Mesenchymal stem cell (in vitro differentiated cells and primary cell): ENCODE results near the gene SLC22A31.
"Not testable (repeated sequence)": the region's sequence is repeated elsewhere in the genome, so short reads cannot be mapped to it uniquely, and the experiment has no call there.

Experiments
- DNase-seq: peaks from one replicate; pipeline ENCODE4 v3.0.0-alpha.2; 2013
- H2AFZ ChIP-seq: one replicate; pipeline ENCODE4 v1.6.1; 2013; ENCODE audit warnings: low read depth, mild to moderate bottlenecking, control low read depth, inconsistent platforms, low read length, moderate library complexity
- H2AK5ac ChIP-seq: 2 replicates; pipeline ENCODE4 v1.6.1; 2013; ENCODE audit warnings: low read length, moderate library complexity, mild to moderate bottlenecking, inconsistent platforms; ENCODE audit not compliant: severe bottlenecking
- H2BK120ac ChIP-seq: one replicate; pipeline ENCODE4 v1.6.1; 2013; ENCODE audit warnings: low read depth, mild to moderate bottlenecking, inconsistent platforms, low read length, moderate library complexity
- H2BK12ac ChIP-seq, 2 experiments: one replicate each; pipeline ENCODE4 v1.6.1; 2013; ENCODE audit warnings: inconsistent platforms in 2 of 2, low read length in 2 of 2, mild to moderate bottlenecking in 2 of 2, moderate library complexity in 2 of 2, control low read depth in 1 of 2
- H2BK15ac ChIP-seq: one replicate; pipeline ENCODE4 v1.6.1; 2013; ENCODE audit warnings: mild to moderate bottlenecking, low read depth, inconsistent platforms; ENCODE audit not compliant: poor library complexity, severe bottlenecking
- H2BK5ac ChIP-seq: 2 replicates; pipeline ENCODE4 v1.6.1; 2013; ENCODE audit warnings: low read depth, mild to moderate bottlenecking, low read length, control low read depth, inconsistent platforms; ENCODE audit not compliant: poor library complexity, severe bottlenecking
- H3K14ac ChIP-seq, 2 experiments: one replicate each; pipeline ENCODE4 v1.6.1; 2013; ENCODE audit warnings: inconsistent platforms in 2 of 2, low read length in 2 of 2, control low read depth in 1 of 2, mild to moderate bottlenecking in 1 of 2, moderate library complexity in 1 of 2
- H3K18ac ChIP-seq, 2 experiments: one replicate each; pipeline ENCODE4 v1.6.1; 2013; ENCODE audit warnings: inconsistent platforms in 2 of 2, low read length in 2 of 2, control low read depth in 1 of 2, low read depth in 1 of 2, mild to moderate bottlenecking in 1 of 2
- H3K23ac ChIP-seq, 2 experiments: one replicate each; pipeline ENCODE4 v1.6.1; 2013; ENCODE audit warnings: inconsistent platforms in 2 of 2, low read length in 2 of 2, mild to moderate bottlenecking in 2 of 2, moderate library complexity in 2 of 2, control low read depth in 1 of 2
- H3K27ac ChIP-seq: 2 replicates; pipeline ENCODE4 v1.5.1; 2013; ENCODE audit warnings: mild to moderate bottlenecking, moderate library complexity, low read length, control low read depth, inconsistent platforms; ENCODE audit not compliant: poor library complexity, severe bottlenecking
- H3K27me3 ChIP-seq, 2 experiments: 2 replicates each; pipeline versions ENCODE4 v1.6.1 to v1.7.0; 2013; ENCODE audit warnings: low read length in 2 of 2, mild to moderate bottlenecking in 2 of 2, moderate library complexity in 2 of 2, control low read depth in 1 of 2, inconsistent platforms in 1 of 2; ENCODE audit not compliant: control insufficient read depth in 1 of 2, insufficient read depth in 1 of 2
- H3K36me3 ChIP-seq, 2 experiments: 2 replicates each; pipeline versions ENCODE4 v1.6.1 to v1.7.0; 2013; ENCODE audit warnings: low read length in 2 of 2, control low read depth in 1 of 2, inconsistent platforms in 1 of 2, low read depth in 1 of 2, mild to moderate bottlenecking in 1 of 2; ENCODE audit not compliant: insufficient read depth in 2 of 2, control insufficient read depth in 1 of 2
- H3K4ac ChIP-seq, 2 experiments: one replicate each; pipeline ENCODE4 v1.6.1; 2013; ENCODE audit warnings: inconsistent platforms in 2 of 2, low read length in 2 of 2, mild to moderate bottlenecking in 2 of 2, moderate library complexity in 2 of 2, control low read depth in 1 of 2, low read depth in 1 of 2
- H3K4me1 ChIP-seq: 2 replicates; pipeline ENCODE4 v1.6.1; 2013; ENCODE audit warnings: low read depth, low read length, control low read depth; ENCODE audit not compliant: control insufficient read depth, insufficient read depth
- H3K4me2 ChIP-seq: 2 replicates; pipeline ENCODE4 v1.6.1; 2013; ENCODE audit warnings: low read length, mild to moderate bottlenecking, inconsistent platforms; ENCODE audit not compliant: poor library complexity, severe bottlenecking
- H3K4me3 ChIP-seq, 2 experiments: 2 replicates each; pipeline versions ENCODE4 v1.5.1 to v1.7.0; 2013; ENCODE audit warnings: low read length in 2 of 2, mild to moderate bottlenecking in 2 of 2, control low read depth in 1 of 2, low read depth in 1 of 2; ENCODE audit not compliant: insufficient read depth in 1 of 2
- H3K79me1 ChIP-seq: replicated peaks from 2 replicates; pipeline ENCODE4 v1.6.1; 2013; ENCODE audit warnings: mild to moderate bottlenecking, control low read depth, low read length, inconsistent platforms; ENCODE audit not compliant: poor library complexity, severe bottlenecking
- H3K9ac ChIP-seq: 2 replicates; pipeline ENCODE4 v1.7.0; 2013; ENCODE audit warnings: mild to moderate bottlenecking, low read length, moderate library complexity
- H3K9me3 ChIP-seq: 2 replicates; pipeline ENCODE4 v1.7.0; 2013; ENCODE audit warnings: mild to moderate bottlenecking, low read length; ENCODE audit not compliant: control insufficient read depth
- H4K8ac ChIP-seq: one replicate; pipeline ENCODE4 v1.6.1; 2013; ENCODE audit warnings: inconsistent platforms, mild to moderate bottlenecking, low read length, moderate library complexity
- H4K91ac ChIP-seq: one replicate; pipeline ENCODE4 v1.6.1; 2013; ENCODE audit warnings: mild to moderate bottlenecking, low read length, inconsistent platforms
- WGBS: methylation state at CpG from one replicate; pipeline ENCODE4 v1.1.7; 2013; ENCODE audit warnings: mixed read lengths; 5-methylcytosine and 5-hydroxymethylcytosine counted together

Gene SLC22A31

GRCh38 chr16:89168381-89169189 lies 31.8 kb downstream of the SLC22A31 start:
- H3K4me3 ChIP-seq = no peak overlapping the region
- H3K27ac ChIP-seq = no peak overlapping the region
- H3K9me3 ChIP-seq = no peaks in the 10 kb centered on the region
- no peak overlapping the region for H4K8ac ChIP-seq
- H2BK5ac ChIP-seq = no peak overlapping the region
- no peak overlapping the region for H3K4me2 ChIP-seq
- H3K14ac ChIP-seq = no peak overlapping the region
- no peak overlapping the region for H2BK120ac ChIP-seq
- no peak overlapping the region for H4K91ac ChIP-seq
- no peaks in the 10 kb centered on the region for H3K36me3 ChIP-seq
- no peak for DNase-seq
- no peak overlapping the region for H2AK5ac ChIP-seq
- H2AFZ ChIP-seq = no peak overlapping the region
- H3K18ac ChIP-seq = no peak overlapping the region
- no peak overlapping the region for H2BK15ac ChIP-seq
- H3K4ac ChIP-seq = no peak overlapping the region
- no peaks in the 10 kb centered on the region for H3K79me1 ChIP-seq
- H3K4me1 ChIP-seq = peaks cover 21% of the 10 kb centered on the region
- no peak overlapping the region for H2BK12ac ChIP-seq
- H3K23ac ChIP-seq = no peak overlapping the region
- no peak overlapping the region for H3K9ac ChIP-seq
- WGBS = 81% methylated on average over 18 of the region's 23 CpGs
- peaks cover 33 to 63% of the 10 kb centered on the region in 2 experiments for H3K27me3 ChIP-seq

GRCh38 chr16:89167425-89167941 lies 32.9 kb downstream of the SLC22A31 start:
- WGBS = 25% methylated on average over 18 of the region's 18 CpGs
- H3K9me3 ChIP-seq = no peaks in the 10 kb centered on the region
- no peak overlapping the region for H3K23ac ChIP-seq
- H3K27me3 ChIP-seq = peaks cover 31 to 65% of the 10 kb centered on the region in 2 experiments
- H3K4me2 ChIP-seq = no peak overlapping the region
- peak overlapping the region; percentile 54 for H3K9ac ChIP-seq
- peak; percentile 75 for DNase-seq
- no peak overlapping the region for H3K27ac ChIP-seq
- peak overlapping the region in 1 of 2 experiments; percentile 83 for H3K14ac ChIP-seq
- no peak overlapping the region for H2BK5ac ChIP-seq
- peak overlapping the region; percentile 50 to 85 for H3K18ac ChIP-seq
- peak overlapping the region in 1 of 2 experiments; percentile 56 for H3K4me3 ChIP-seq
- no peaks in the 10 kb centered on the region for H3K79me1 ChIP-seq
- no peak overlapping the region for H2AK5ac ChIP-seq
- H4K8ac ChIP-seq = peak overlapping the region; percentile 91
- H3K36me3 ChIP-seq = no peaks in the 10 kb centered on the region
- peak overlapping the region in 1 of 2 experiments; percentile 75 for H2BK12ac ChIP-seq
- peak overlapping the region; percentile 85 for H2AFZ ChIP-seq
- peaks cover 21% of the 10 kb centered on the region for H3K4me1 ChIP-seq
- H2BK120ac ChIP-seq = no peak overlapping the region
- H4K91ac ChIP-seq = peak overlapping the region; percentile 55
- peak overlapping the region; percentile 7 to 64 for H3K4ac ChIP-seq
- no peak overlapping the region for H2BK15ac ChIP-seq

- peak overlapping the region; percentile 50 to 85 for H3K18ac ChIP-seq
- peak overlapping the region in 1 of 2 experiments; percentile 75 for H2BK12ac ChIP-seq
- no peaks in the 10 kb centered on the region for H3K9me3 ChIP-seq
- peak overlapping the region in 1 of 2 experiments; percentile 56 for H3K4me3 ChIP-seq
- H2BK5ac ChIP-seq = no peak overlapping the region
- H3K23ac ChIP-seq = no peak overlapping the region
- peak overlapping the region; percentile 85 for H2AFZ ChIP-seq
- peak overlapping the region; percentile 55 for H4K91ac ChIP-seq
- WGBS = 80% methylated on average over 14 of the region's 18 CpGs
- H3K27me3 ChIP-seq = peaks cover 28 to 65% of the 10 kb centered on the region in 2 experiments
- no peak overlapping the region for H2BK120ac ChIP-seq
- no peak overlapping the region for H2AK5ac ChIP-seq
- H4K8ac ChIP-seq = peak overlapping the region; percentile 91
- peaks cover 21% of the 10 kb centered on the region for H3K4me1 ChIP-seq
- no peak for DNase-seq
- H3K27ac ChIP-seq = no peak overlapping the region
- H3K4ac ChIP-seq = peak overlapping the region; percentile 7 to 64
- H3K4me2 ChIP-seq = no peak overlapping the region
- H2BK15ac ChIP-seq = no peak overlapping the region
- no peaks in the 10 kb centered on the region for H3K79me1 ChIP-seq
- H3K36me3 ChIP-seq = no peaks in the 10 kb centered on the region
- peak overlapping the region in 1 of 2 experiments; percentile 83 for H3K14ac ChIP-seq
- peak overlapping the region; percentile 54 for H3K9ac ChIP-seq
Observed at GRCh38 chr16:89166696-89167424, 33.5 kb downstream of the SLC22A31 start.

GRCh38 chr16:89165681-89165979 lies 34.7 kb downstream of the SLC22A31 start:
- not testable (repeated sequence) for H3K23ac ChIP-seq, DNase-seq, H4K8ac ChIP-seq, H3K4me2 ChIP-seq, H3K9me3 ChIP-seq, H3K4me3 ChIP-seq, H3K18ac ChIP-seq, H2BK12ac ChIP-seq, H2BK120ac ChIP-seq, H4K91ac ChIP-seq, H2AFZ ChIP-seq, H3K36me3 ChIP-seq, H2BK5ac ChIP-seq, H3K79me1 ChIP-seq, H3K4ac ChIP-seq, H3K14ac ChIP-seq, H2AK5ac ChIP-seq, H3K27ac ChIP-seq, H3K9ac ChIP-seq
- H3K4me1 ChIP-seq = peaks cover 10% of the 10 kb centered on the region
- H2BK15ac ChIP-seq = peak overlapping the region; percentile 23
- H3K27me3 ChIP-seq = peaks cover 21 to 68% of the 10 kb centered on the region in 2 experiments
- WGBS = no CpG with 5 or more reads among the region's 10 CpGs
